ENCODE data around the gene EDC3. TPM values are rescaled to one million over a fixed set of nuclear protein-coding genes. Genes with fewer than 3 reads are reported as not detected.
A peak's percentile ranks its signal among the peaks of the same experiment; 100 is the strongest.

EDC3 gene
- total and polyA plus RNA-seq, 9 of the 15 experiments (the other 6 are each of a cell fraction or from before 2014, with no cell fraction given) = 11.7 to 63.9 (median 32.8) TPM

DNA sequence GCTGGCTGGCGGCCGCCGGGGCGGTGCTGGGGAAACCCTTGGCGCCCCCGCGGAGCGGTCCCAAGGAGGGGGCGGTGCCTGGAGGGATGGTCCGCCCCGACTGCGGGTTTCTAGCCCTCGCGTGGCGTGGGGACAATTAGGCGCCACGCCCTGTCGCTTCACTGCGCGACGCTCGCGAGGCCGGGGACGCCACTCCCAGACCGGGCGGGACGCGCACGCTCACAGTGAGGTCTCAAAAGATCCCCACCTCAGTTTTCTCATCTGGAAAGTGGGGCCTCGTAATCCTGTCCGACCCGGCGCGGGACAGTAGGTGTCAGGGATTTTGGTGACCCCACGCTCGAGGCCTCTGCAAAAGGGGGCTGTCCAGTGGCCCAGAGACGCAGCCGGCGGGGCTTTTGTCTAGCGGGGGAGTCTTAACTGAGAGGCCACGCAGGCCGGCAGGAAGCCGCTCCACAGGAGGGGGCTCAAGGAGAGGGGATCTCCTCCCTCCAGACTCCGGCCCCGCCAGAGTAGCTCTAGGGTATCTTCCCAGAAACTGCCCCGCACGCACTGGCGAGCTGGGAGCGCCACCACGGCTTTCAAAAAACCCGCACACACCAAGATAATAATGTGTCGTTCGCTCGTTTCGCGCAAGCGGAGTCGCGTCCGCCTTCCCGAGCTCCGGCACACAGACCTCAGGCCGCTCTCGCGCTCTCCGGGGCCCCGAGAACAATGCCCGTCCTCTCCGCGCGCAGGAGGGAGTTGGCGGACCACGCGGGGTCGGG, 80.9 kb downstream of the EDC3 start (continued):
- TF ChIP-seq PTTG1 (tag; IDR thresholded peaks at IDR 0.05; ENCODE audit: low read depth) (no peak), MCM2 (IDR thresholded peaks at IDR 0.05; ENCODE audit: low read depth) (no peak), ZNF165 (CRISPR knock-in tag; IDR thresholded peaks at IDR 0.05; ENCODE audit: borderline replicate concordance) (no peak), FOXP1 (CRISPR knock-in tag; IDR thresholded peaks at IDR 0.05) (no peak), MEIS2 (IDR thresholded peaks at IDR 0.05; ENCODE audit: partially characterized antibody) (no peak), ZNF274 (IDR thresholded peaks at IDR 0.05; ENCODE audit: borderline replicate concordance, low read depth, low read length) (no peak), SRSF7 (optimal IDR thresholded peaks at IDR 0.05; ENCODE audit: low read depth, low read length) (no peak), MEF2D (tag; conservative IDR thresholded peaks at IDR 0.05; ENCODE audit: low read depth) (no peak), ZSCAN29 (IDR thresholded peaks at IDR 0.05) (no peak), ZNF561 (CRISPR knock-in tag; conservative IDR thresholded peaks at IDR 0.05) (no peak), HMG20A (CRISPR knock-in tag; conservative IDR thresholded peaks at IDR 0.05) (no peak), ZKSCAN3 (CRISPR knock-in tag; IDR thresholded peaks at IDR 0.05) (no peak), NR3C1 (CRISPR knock-in tag; IDR thresholded peaks at IDR 0.05) (no peak), SMAD4 (CRISPR knock-in tag; conservative IDR thresholded peaks at IDR 0.05) (peak; percentile 75), ZNF3 (CRISPR knock-in tag; IDR thresholded peaks at IDR 0.05) (no peak), ZBTB8A (IDR thresholded peaks at IDR 0.05; ENCODE audit: partially characterized antibody) (no peak), SAP30 (IDR thresholded peaks at IDR 0.05; ENCODE audit: borderline replicate concordance, insufficient read depth, low read depth, low read length, poor library complexity, severe bottlenecking) (peak; percentile 14), ZNF431 (CRISPR knock-in tag; IDR thresholded peaks at IDR 0.05) (no peak)
- TF ChIP-seq, protein P1, sequence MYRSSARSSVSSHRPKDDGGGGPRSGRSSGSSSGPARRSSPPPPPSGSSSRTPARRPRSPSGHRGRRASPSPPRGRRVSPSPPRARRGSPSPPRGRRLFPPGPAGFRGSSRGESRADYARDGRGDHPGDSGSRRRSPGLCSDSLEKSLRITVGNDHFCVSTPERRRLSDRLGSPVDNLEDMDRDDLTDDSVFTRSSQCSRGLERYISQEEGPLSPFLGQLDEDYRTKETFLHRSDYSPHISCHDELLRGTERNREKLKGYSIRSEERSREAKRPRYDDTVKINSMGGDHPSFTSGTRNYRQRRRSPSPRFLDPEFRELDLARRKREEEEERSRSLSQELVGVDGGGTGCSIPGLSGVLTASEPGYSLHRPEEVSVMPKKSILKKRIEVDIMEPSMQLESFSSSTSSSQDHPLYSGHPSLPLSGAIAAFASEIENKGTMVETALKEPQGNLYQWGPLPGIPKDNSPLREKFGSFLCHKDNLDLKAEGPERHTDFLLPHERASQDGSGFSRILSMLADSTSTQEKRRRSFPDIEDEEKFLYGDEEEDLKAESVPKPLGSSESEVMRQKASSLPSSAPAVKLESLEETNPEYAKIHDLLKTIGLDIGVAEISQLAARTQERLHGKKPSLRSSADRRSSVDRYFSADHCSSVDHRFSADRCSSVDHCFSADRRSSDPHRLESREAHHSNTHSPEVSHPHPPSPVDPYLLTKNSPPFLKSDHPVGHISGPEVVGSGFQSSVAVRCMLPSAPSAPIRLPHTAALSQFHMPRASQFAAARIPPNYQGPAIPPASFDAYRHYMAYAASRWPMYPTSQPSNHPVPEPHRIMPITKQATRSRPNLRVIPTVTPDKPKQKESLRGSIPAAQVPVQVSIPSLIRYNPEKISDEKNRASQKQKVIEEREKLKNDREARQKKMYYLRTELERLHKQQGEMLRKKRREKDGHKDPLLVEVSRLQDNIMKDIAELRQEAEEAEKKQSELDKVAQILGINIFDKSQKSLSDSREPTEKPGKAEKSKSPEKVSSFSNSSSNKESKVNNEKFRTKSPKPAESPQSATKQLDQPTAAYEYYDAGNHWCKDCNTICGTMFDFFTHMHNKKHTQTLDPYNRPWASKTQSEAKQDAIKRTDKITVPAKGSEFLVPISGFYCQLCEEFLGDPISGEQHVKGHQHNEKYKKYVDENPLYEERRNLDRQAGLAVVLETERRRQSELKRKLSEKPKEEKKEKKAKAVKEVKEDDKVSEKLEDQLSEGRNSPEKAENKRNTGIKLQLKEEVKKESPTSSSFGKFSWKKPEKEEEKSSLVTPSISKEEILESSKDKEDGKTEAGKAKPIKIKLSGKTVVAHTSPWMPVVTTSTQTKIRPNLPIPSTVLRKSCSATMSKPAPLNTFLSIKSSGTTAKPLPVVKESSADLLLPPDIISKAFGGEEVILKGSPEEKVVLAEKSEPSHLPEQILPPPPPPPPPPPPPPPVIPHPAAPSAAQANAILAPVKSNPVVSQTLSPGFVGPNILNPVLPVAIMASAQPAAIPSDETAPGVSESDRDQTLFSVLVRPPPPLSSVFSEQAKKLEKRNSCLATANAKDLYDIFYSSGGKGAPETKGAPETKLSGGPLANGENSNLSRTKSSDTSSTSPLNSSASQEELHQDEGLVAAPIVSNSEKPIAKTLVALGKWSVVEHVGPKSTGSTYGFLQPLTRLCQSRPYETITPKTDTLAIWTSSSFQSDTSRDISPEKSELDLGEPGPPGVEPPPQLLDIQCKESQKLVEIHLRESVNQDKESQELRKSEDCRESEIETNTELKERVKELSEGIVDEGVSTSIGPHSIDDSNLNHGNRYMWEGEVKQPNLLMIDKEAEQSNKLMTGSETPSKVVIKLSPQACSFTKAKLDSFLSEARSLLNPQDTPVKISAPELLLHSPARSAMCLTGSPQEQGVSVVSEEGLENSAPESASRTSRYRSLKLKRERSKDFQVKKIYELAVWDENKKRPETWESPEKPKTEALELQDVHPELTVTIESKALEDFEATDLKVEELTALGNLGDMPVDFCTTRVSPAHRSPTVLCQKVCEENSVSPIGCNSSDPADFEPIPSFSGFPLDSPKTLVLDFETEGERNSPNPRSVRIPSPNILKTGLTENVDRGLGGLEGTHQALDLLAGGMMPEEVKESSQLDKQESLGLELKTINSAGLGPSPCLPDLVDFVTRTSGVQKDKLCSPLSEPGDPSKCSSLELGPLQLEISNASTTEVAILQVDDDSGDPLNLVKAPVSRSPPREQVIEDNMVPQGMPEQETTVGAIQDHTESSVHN (IDR thresholded peaks at IDR 0.05; ENCODE audit: borderline replicate concordance in 1 of 2, low read depth in 1 of 2) = no peak
- TF ChIP-seq, protein P2, sequence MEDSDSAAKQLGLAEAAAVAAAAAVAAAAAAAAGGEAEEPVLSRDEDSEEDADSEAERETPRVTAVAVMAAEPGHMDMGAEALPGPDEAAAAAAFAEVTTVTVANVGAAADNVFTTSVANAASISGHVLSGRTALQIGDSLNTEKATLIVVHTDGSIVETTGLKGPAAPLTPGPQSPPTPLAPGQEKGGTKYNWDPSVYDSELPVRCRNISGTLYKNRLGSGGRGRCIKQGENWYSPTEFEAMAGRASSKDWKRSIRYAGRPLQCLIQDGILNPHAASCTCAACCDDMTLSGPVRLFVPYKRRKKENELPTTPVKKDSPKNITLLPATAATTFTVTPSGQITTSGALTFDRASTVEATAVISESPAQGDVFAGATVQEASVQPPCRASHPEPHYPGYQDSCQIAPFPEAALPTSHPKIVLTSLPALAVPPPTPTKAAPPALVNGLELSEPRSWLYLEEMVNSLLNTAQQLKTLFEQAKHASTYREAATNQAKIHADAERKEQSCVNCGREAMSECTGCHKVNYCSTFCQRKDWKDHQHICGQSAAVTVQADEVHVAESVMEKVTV (CRISPR knock-in tag; IDR thresholded peaks at IDR 0.05) = no peak

Data from K562 (cell line).